WTC11 (cell line): ENCODE measurements around the gene WDR46. TPM values are rescaled to one million over a fixed set of nuclear protein-coding genes. Genes with fewer than 3 reads are reported as not detected.

Experiments used
- ATAC-seq: fragments of 200-7000 bp; cut with Tn5 transposase; 2 replicates; pipeline ENCODE4 v1.10.0; 2021; ENCODE audit warnings: mild to moderate bottlenecking, moderate library complexity
- CTCF ChIA-PET: fragments of 300-600 bp; sonication (Branson Sonifier 250); formaldehyde crosslinking; loops from one replicate; lab custom pipeline; 2021; ENCODE audit warnings: antibody characterized with exemption; lab: Charles Lee
- POLR2A ChIA-PET: fragments of 350-600 bp; sonication (Branson Sonifier 250); formaldehyde crosslinking; loops from one replicate; lab custom pipeline; 2021; ENCODE audit warnings: antibody characterized with exemption; lab: Charles Lee
- DNase-seq: peaks from one replicate; pipeline ENCODE4 v3.0.0; 2021; ENCODE audit warnings: low spot score
- H3K27ac Mint-ChIP-seq: 2 replicates; pipeline ENCODE4 v1.8.0; 2021; ENCODE audit warnings: mixed read lengths
- H3K27me3 Mint-ChIP-seq: 2 replicates; pipeline ENCODE4 v1.8.0; 2021; ENCODE audit warnings: low read depth, mild to moderate bottlenecking, moderate library complexity, mixed read lengths
- H3K36me3 Mint-ChIP-seq: 2 replicates; pipeline ENCODE4 v1.8.0; 2021; ENCODE audit warnings: mixed read lengths
- H3K4me1 Mint-ChIP-seq: 2 replicates; pipeline ENCODE4 v1.8.0; 2022; ENCODE audit warnings: mixed read lengths
- H3K4me3 Mint-ChIP-seq: 2 replicates; pipeline ENCODE4 v1.8.0; 2021; ENCODE audit warnings: mild to moderate bottlenecking, moderate library complexity, mixed read lengths
- H3K9me3 Mint-ChIP-seq: 2 replicates; pipeline ENCODE4 v1.8.0; 2021; ENCODE audit warnings: mixed read lengths
- AFF4 ChIP-seq: sonication (generic); formaldehyde crosslinking; IDR thresholded peaks from 2 replicates; pipeline ENCODE4 v1.8.1; 2023; ENCODE audit warnings: mild to moderate bottlenecking, missing genetic modification reagents, borderline replicate concordance
- ATF1 ChIP-seq: sonication (generic); formaldehyde crosslinking; IDR thresholded peaks from 2 replicates; pipeline ENCODE4 v1.8.1; 2023; ENCODE audit warnings: mild to moderate bottlenecking, moderate library complexity, missing genetic modification reagents
- CDX4 ChIP-seq: fragments of 250-450 bp; sonication (Bioruptor Pico); IDR thresholded peaks from 2 replicates; pipeline ENCODE4 v1.9.0; 2021; ENCODE audit warnings: moderate library complexity, mild to moderate bottlenecking, inconsistent platforms, borderline replicate concordance
- E2F1 ChIP-seq: sonication (generic); formaldehyde crosslinking; IDR thresholded peaks from 2 replicates; pipeline ENCODE4 v1.8.0; 2022; ENCODE audit warnings: mild to moderate bottlenecking, missing genetic modification reagents
- E2F4 ChIP-seq: sonication (generic); formaldehyde crosslinking; IDR thresholded peaks from 2 replicates; pipeline ENCODE4 v1.8.1; 2022; ENCODE audit warnings: low read depth, mild to moderate bottlenecking, moderate library complexity, missing genetic modification reagents, borderline replicate concordance
- ELF4 ChIP-seq: sonication (generic); formaldehyde crosslinking; IDR thresholded peaks from 2 replicates; pipeline ENCODE4 v1.8.1; 2022; ENCODE audit warnings: low read depth, mild to moderate bottlenecking, moderate library complexity, missing genetic modification reagents
- EMX1 ChIP-seq: fragments of 250-450 bp; sonication (Bioruptor Pico); IDR thresholded peaks from 2 replicates; pipeline ENCODE4 v1.8.0; 2021; ENCODE audit warnings: mild to moderate bottlenecking
- ESRRA ChIP-seq: sonication (generic); formaldehyde crosslinking; IDR thresholded peaks from 2 replicates; pipeline ENCODE4 v1.8.1; 2022; ENCODE audit warnings: mild to moderate bottlenecking, missing genetic modification reagents, borderline replicate concordance
- FOXK1 ChIP-seq: sonication (generic); formaldehyde crosslinking; IDR thresholded peaks from 2 replicates; pipeline ENCODE4 v1.8.0; 2022; ENCODE audit warnings: mild to moderate bottlenecking, moderate library complexity, missing genetic modification reagents
- IRF1 ChIP-seq: sonication (generic); formaldehyde crosslinking; IDR thresholded peaks from 2 replicates; pipeline ENCODE4 v1.8.0; 2023; ENCODE audit warnings: missing genetic modification reagents
- IRF2 ChIP-seq: sonication (generic); formaldehyde crosslinking; IDR thresholded peaks from 2 replicates; pipeline ENCODE4 v1.8.0; 2022; ENCODE audit warnings: low read depth, missing genetic modification reagents, borderline replicate concordance
- KAT7 ChIP-seq: sonication (generic); formaldehyde crosslinking; IDR thresholded peaks from 2 replicates; pipeline ENCODE4 v1.8.1; 2023; ENCODE audit warnings: missing genetic modification reagents, mild to moderate bottlenecking, borderline replicate concordance
- MXD4 ChIP-seq: fragments of 250-450 bp; sonication (Bioruptor Pico); IDR thresholded peaks from 2 replicates; pipeline ENCODE4 v1.8.0; 2021; ENCODE audit warnings: mild to moderate bottlenecking, moderate library complexity, borderline replicate concordance
- MYBL2 ChIP-seq: sonication (generic); formaldehyde crosslinking; IDR thresholded peaks from 2 replicates; pipeline ENCODE4 v1.8.1; 2023; ENCODE audit warnings: mild to moderate bottlenecking, moderate library complexity, missing genetic modification reagents
- ZNF138 ChIP-seq: sonication (generic); formaldehyde crosslinking; conservative IDR thresholded peaks from 2 replicates; pipeline ENCODE4 v1.8.1; 2022; ENCODE audit warnings: mild to moderate bottlenecking, moderate library complexity, missing genetic modification reagents
- ZNF263 ChIP-seq: sonication (generic); formaldehyde crosslinking; IDR thresholded peaks from 2 replicates; pipeline ENCODE4 v1.8.1; 2022; ENCODE audit warnings: low read depth, mild to moderate bottlenecking, moderate library complexity, missing genetic modification reagents
- ZNF416 ChIP-seq: fragments of 250-450 bp; sonication (Bioruptor Pico); IDR thresholded peaks from 2 replicates; pipeline ENCODE4 v1.9.0; 2021; ENCODE audit warnings: mild to moderate bottlenecking, inconsistent platforms
- ZNF423 ChIP-seq: fragments of 250-450 bp; sonication (Bioruptor Pico); IDR thresholded peaks from 2 replicates; pipeline ENCODE4 v2.1.2; 2022; ENCODE audit warnings: mild to moderate bottlenecking, moderate library complexity
- ZNF425 ChIP-seq: fragments of 250-450 bp; sonication (Bioruptor Pico); conservative IDR thresholded peaks from 2 replicates; pipeline ENCODE4 v1.9.0; 2021; ENCODE audit warnings: mild to moderate bottlenecking
- total RNA-seq: library from RNA; stranded (reverse); gene quantifications from 3 replicates; pipeline ENCODE4 v1.2.3, GENCODE V29; 2021

Gene WDR46
- total RNA-seq, 1 experiment from 2014 or later, result 94.5 TPM

GRCh38 chr6:33323623-33323948 lies 34.5 kb upstream of the WDR46 start (continued):
- TF ChIP-seq E2F4, result 0 out of 2 replicates have a peak, but pooled peaks have one; percentile 26
- TF ChIP-seq E2F1 (CRISPR knock-in tag), result no peak
- no peak for TF ChIP-seq ATF1 (CRISPR knock-in tag)
- no peak for TF ChIP-seq MYBL2
- TF ChIP-seq IRF2 (CRISPR knock-in tag), result no peak
- TF ChIP-seq, all 79 proteins: peak for 3

- ATAC-seq, result no peak
- no peaks in the 10 kb centered on the region for H3K9me3 Mint-ChIP-seq
- CTCF ChIA-PET, result interaction anchor here (0.9 to 1.5 kb wide), 4 partner anchors 9 to 44 kb away, joined by 3 to 6 read pairs (median 4); no protein-coding TSS in a partner anchor
- peak overlapping the region; percentile 87 for H3K27ac Mint-ChIP-seq
- no peak for DNase-seq
- TF ChIP-seq ZNF425 (CRISPR knock-in tag) (no peak), FOXK1 (CRISPR knock-in tag) (no peak), KAT7 (CRISPR knock-in tag) (no peak), ESRRA (CRISPR knock-in tag) (no peak)
- H3K27me3 Mint-ChIP-seq, result no peaks in the 10 kb centered on the region; the same call in 1 of the 2 replicates
- peak overlapping the region; percentile 91 for H3K4me3 Mint-ChIP-seq
- peaks cover 21% of the 10 kb centered on the region for H3K36me3 Mint-ChIP-seq
- POLR2A ChIA-PET, result interaction anchor here (0.6 kb wide), 2 partner anchors 21 to 350 kb away, joined by 3 to 6 read pairs; no protein-coding TSS in a partner anchor
- peaks cover 65% of the 10 kb centered on the region for H3K4me1 Mint-ChIP-seq
Observed at GRCh38 chr6:33321227-33321626, 32.2 kb upstream of the WDR46 start.

- Mint-ChIP-seq H3K27me3 (no peaks in the 10 kb centered on the region; the same call in 1 of the 2 replicates), H3K4me1 (peaks cover 66% of the 10 kb centered on the region), H3K36me3 (peaks cover 21% of the 10 kb centered on the region), H3K27ac (peak overlapping the region; percentile 87), H3K9me3 (no peaks in the 10 kb centered on the region), H3K4me3 (peak overlapping the region; percentile 91)
- POLR2A ChIA-PET, result no interaction called here
- no peak for ATAC-seq
- no peak for DNase-seq
- CTCF ChIA-PET, result interaction anchor here (0.9 to 1.5 kb wide), 4 partner anchors 8 to 43 kb away, joined by 3 to 6 read pairs (median 4); no protein-coding TSS in a partner anchor
- TF ChIP-seq ZNF423 (CRISPR knock-in tag), result no peak
- TF ChIP-seq IRF1 (CRISPR knock-in tag), result no peak
- TF ChIP-seq ELF4 (CRISPR knock-in tag), result no peak
- no peak for TF ChIP-seq ZNF138 (CRISPR knock-in tag)
- no peak for TF ChIP-seq ZNF416 (CRISPR knock-in tag)
- TF ChIP-seq ZNF425 (CRISPR knock-in tag), result no peak
- TF ChIP-seq AFF4, result no peak
- TF ChIP-seq ZNF263 (CRISPR knock-in tag), result no peak
- TF ChIP-seq MXD4 (CRISPR knock-in tag), result no peak
- TF ChIP-seq KAT7 (CRISPR knock-in tag), result no peak
- TF ChIP-seq CDX4, result no peak
- TF ChIP-seq EMX1 (CRISPR knock-in tag), result no peak
Observed at GRCh38 chr6:33320315-33321181, 31.5 kb upstream of the WDR46 start.
